K562 treated with DMSO at 1 percent for 4 hours (cell line): ENCODE data around the gene CABP1. TPM values are rescaled to one million over a fixed set of nuclear protein-coding genes. Genes with fewer than 3 reads are reported as not detected.

ENCODE experiments used
- total RNA-seq: library from RNA; unstranded; fragments of 300-600 nt; gene quantifications from 2 replicates; pipeline ENCODE4 v1.2.3, GENCODE V29; 2022; ENCODE audit not compliant: insufficient read depth

The CABP1 gene
- not detected in 2 replicates for total RNA-seq

GRCh38 chr12:120639771-120640721 lies at the start of gene CABP1:
Gene CABP1 (plus strand): TSS chr12:120640626. CDS start chr12:120640686, 60 bp downstream.

DNA sequence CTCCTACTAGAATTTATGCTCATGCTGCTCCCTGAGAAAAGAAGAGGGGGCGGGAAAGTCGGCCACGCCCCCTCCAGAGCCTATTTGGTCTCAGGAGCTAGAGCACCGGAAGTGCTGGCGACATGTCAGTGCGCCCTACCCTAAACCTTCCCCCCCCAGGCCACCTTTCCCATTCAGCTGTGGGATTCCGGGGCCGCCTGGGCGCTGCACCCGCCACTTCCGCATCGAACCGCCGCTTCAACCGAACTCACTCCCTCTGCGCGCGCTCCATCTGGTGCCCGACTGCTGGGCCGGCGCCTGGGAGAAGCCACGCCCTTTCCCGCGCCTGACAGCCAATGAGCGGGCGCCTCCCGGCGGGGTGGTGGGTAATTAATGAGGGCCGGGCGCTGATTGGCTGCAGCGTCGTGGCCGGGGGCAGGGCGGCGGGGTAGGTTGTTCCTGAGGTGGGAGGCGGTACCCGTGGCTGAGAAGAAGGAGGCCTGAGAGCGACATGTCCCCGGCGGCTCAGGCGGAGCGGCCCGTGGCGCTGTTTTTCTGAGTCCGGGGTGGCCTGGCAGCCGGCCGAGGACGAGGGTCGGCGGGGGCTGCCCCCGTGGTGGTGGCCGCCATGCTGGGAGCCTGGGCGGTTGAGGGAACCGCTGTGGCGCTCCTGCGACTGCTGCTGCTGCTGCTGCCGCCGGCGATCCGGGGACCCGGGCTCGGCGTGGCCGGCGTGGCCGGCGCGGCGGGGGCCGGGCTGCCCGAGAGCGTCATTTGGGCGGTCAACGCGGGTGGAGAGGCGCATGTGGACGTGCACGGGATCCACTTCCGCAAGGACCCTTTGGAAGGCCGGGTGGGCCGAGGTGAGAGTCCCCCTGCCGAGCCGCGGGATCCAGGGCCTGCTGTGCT lies 46.5 kb downstream of the CABP1 start, which contains the start of gene MLEC:
TSS of gene MLEC (plus strand) at position 460 of the 888 bp plus-strand sequence. CDS start at position 608, 148 bp downstream.

GRCh38 chr12:120710031-120710804 lies 69.8 kb downstream of the CABP1 start, which contains the start of gene UNC119B:
Gene UNC119B (plus strand): TSS chr12:120710458. CDS start chr12:120710475, 17 bp downstream.

Other genes with a start within 250 kb of the CABP1 start
- 699 and 785 TPM in 2 replicates for gene COX6A1, start 202.5 kb upstream of the CABP1 start, total RNA-seq
- 23.7 and 34.9 TPM in 2 replicates for gene TRIAP1, start 194.2 kb upstream of the CABP1 start, total RNA-seq
- gene GATC, start 194.2 kb upstream of the CABP1 start, total RNA-seq: 12.4 and 16.6 TPM in 2 replicates
- gene SRSF9, start 170.9 kb upstream of the CABP1 start, total RNA-seq: 196 and 208 TPM in 2 replicates
- gene DYNLL1, start 144.5 kb upstream of the CABP1 start, total RNA-seq: 470 and 487 TPM in 2 replicates
- gene COQ5, start 111.5 kb upstream of the CABP1 start, total RNA-seq: 23.3 and 30.5 TPM in 2 replicates
- 108 and 132 TPM in 2 replicates for gene RNF10, start 106.3 kb upstream of the CABP1 start, total RNA-seq
- 55.5 and 61.5 TPM in 2 replicates for gene POP5, start 59.2 kb upstream of the CABP1 start, total RNA-seq
- gene MLEC, start 46.5 kb downstream of the CABP1 start, total RNA-seq: 47.7 and 57.0 TPM in 2 replicates
- 20.1 and 27.9 TPM in 2 replicates for gene UNC119B, start 69.8 kb downstream of the CABP1 start, total RNA-seq
- gene ACADS, start 85.2 kb downstream of the CABP1 start, total RNA-seq: 20.7 and 35.2 TPM in 2 replicates